SK-N-SH treated with all-trans-retinoic acid at 6 μM for 48 hours (cell line): ENCODE measurements around the gene CDH8.

Source experiments
- ATAC-seq: fragments of 200-7000 bp; cut with Tn5 transposase; 3 replicates; pipeline ENCODE4 v1.9.1; 2020; ENCODE audit warnings: mild to moderate bottlenecking, moderate library complexity
- ARNTL ChIP-seq: fragments of 450-650 bp; formaldehyde crosslinking; IDR thresholded peaks from 2 replicates; pipeline ENCODE4 v1.5.0; 2020; ENCODE audit warnings: low read depth, mild to moderate bottlenecking, moderate library complexity, borderline replicate concordance
- BACH2 ChIP-seq: fragments of 250-450 bp; sonication (Bioruptor Pico); IDR thresholded peaks from 2 replicates; pipeline ENCODE4 v1.9.0; 2021; ENCODE audit warnings: mild to moderate bottlenecking, borderline replicate concordance
- CSDC2 ChIP-seq: fragments of 250-450 bp; sonication (Bioruptor Pico); IDR thresholded peaks from 2 replicates; pipeline ENCODE4 v1.5.0; 2020; ENCODE audit warnings: mild to moderate bottlenecking, moderate library complexity
- ESRRG ChIP-seq: fragments of 250-450 bp; sonication (Bioruptor Pico); IDR thresholded peaks from 2 replicates; pipeline ENCODE4 v1.6.1; 2021; ENCODE audit warnings: mild to moderate bottlenecking
- ISL1 ChIP-seq: fragments of 250-450 bp; sonication (Bioruptor Pico); IDR thresholded peaks from 2 replicates; pipeline ENCODE4 v2.1.2; 2022; ENCODE audit warnings: mild to moderate bottlenecking, moderate library complexity
- OSR1 ChIP-seq: fragments of 250-450 bp; sonication (Bioruptor Pico); IDR thresholded peaks from 2 replicates; pipeline ENCODE4 v1.8.0; 2022; ENCODE audit warnings: moderate library complexity, mild to moderate bottlenecking, inconsistent platforms
- PPARA ChIP-seq: fragments of 250-450 bp; sonication (Bioruptor Pico); IDR thresholded peaks from 2 replicates; pipeline ENCODE4 v1.5.0; 2020; ENCODE audit warnings: mild to moderate bottlenecking, borderline replicate concordance
- RARB ChIP-seq: fragments of 250-450 bp; sonication (Bioruptor Pico); IDR thresholded peaks from 2 replicates; pipeline ENCODE4 v1.8.0; 2021; ENCODE audit warnings: mild to moderate bottlenecking, moderate library complexity
- SNAI2 ChIP-seq: fragments of 250-450 bp; sonication (Bioruptor Pico); IDR thresholded peaks from 2 replicates; pipeline ENCODE4 v1.5.0; 2020; ENCODE audit warnings: mild to moderate bottlenecking, moderate library complexity
- TCF4 ChIP-seq: fragments of 250-450 bp; sonication (Bioruptor Pico); IDR thresholded peaks from 2 replicates; pipeline ENCODE4 v1.8.0; 2021; ENCODE audit warnings: mild to moderate bottlenecking, moderate library complexity, borderline replicate concordance
- TOX ChIP-seq: fragments of 250-450 bp; sonication (Bioruptor Pico); IDR thresholded peaks from 2 replicates; pipeline ENCODE4 v1.8.0; 2021; ENCODE audit warnings: mild to moderate bottlenecking, moderate library complexity, borderline replicate concordance
- ZC3H10 ChIP-seq: fragments of 250-450 bp; sonication (Bioruptor Pico); IDR thresholded peaks from 2 replicates; pipeline ENCODE4 v1.5.1; 2021; ENCODE audit warnings: mild to moderate bottlenecking, moderate library complexity
- ZFP3 ChIP-seq: fragments of 250-450 bp; sonication (Bioruptor Pico); IDR thresholded peaks from 2 replicates; pipeline ENCODE4 v1.5.0; 2020; ENCODE audit warnings: mild to moderate bottlenecking, moderate library complexity
- ZFP30 ChIP-seq: fragments of 450-650 bp; formaldehyde crosslinking; IDR thresholded peaks from 2 replicates; pipeline ENCODE4 v1.5.0; 2022; ENCODE audit warnings: mild to moderate bottlenecking, moderate library complexity
- ZNF70 ChIP-seq: fragments of 450-650 bp; formaldehyde crosslinking; IDR thresholded peaks from 2 replicates; pipeline ENCODE4 v1.5.0; 2020; ENCODE audit warnings: mild to moderate bottlenecking, moderate library complexity
- ZNF8 ChIP-seq: fragments of 450-650 bp; formaldehyde crosslinking; IDR thresholded peaks from 2 replicates; pipeline ENCODE4 v1.5.0; 2020; ENCODE audit warnings: mild to moderate bottlenecking, moderate library complexity
- TF ChIP-seq, protein P1 (sequence below): fragments of 250-450 bp; sonication (Bioruptor Pico); IDR thresholded peaks from 2 replicates; pipeline ENCODE4 v1.5.1; 2021; ENCODE audit warnings: mild to moderate bottlenecking, moderate library complexity
- TF ChIP-seq, protein P2 (sequence below): fragments of 250-450 bp; sonication (Bioruptor Pico); IDR thresholded peaks from 2 replicates; pipeline ENCODE4 v1.8.0; 2020; ENCODE audit warnings: mild to moderate bottlenecking, moderate library complexity, borderline replicate concordance
- TF ChIP-seq, protein P3 (sequence below): fragments of 250-450 bp; sonication (Bioruptor Pico); IDR thresholded peaks from 2 replicates; pipeline ENCODE4 v1.5.1; 2020; ENCODE audit warnings: low read depth, mild to moderate bottlenecking, moderate library complexity
- TF ChIP-seq, protein P4 (sequence below): fragments of 250-450 bp; sonication (Bioruptor Pico); IDR thresholded peaks from 2 replicates; pipeline ENCODE4 v1.8.0; 2021; ENCODE audit warnings: low read depth, mild to moderate bottlenecking, moderate library complexity, borderline replicate concordance

The CDH8 gene

DNA sequence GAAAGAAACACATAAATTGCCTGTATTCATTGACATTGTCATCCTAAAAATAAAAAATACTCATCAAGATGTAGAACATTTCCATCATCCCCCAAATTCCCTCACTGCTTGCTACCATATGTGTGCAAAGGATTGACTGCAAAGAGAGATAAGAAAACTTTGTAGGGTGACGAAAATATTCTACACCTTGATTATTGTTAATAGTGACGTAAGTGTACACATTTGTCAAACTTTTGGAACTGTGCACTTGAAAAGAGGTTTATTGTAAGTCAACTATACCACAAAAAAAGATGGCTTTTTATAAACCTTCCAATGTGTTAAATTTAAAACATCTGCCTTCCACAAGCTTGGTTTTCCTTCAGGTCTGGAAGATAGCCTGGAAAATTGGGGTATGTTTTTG is 359.5 kb downstream of the CDH8 start:
- TF ChIP-seq CSDC2 (CRISPR knock-in tag) (no peak), RARB (no peak), ZNF8 (CRISPR knock-in tag) (no peak)
- TF ChIP-seq, all 23 proteins: peak for 0
- ATAC-seq, result no peak

DNA sequence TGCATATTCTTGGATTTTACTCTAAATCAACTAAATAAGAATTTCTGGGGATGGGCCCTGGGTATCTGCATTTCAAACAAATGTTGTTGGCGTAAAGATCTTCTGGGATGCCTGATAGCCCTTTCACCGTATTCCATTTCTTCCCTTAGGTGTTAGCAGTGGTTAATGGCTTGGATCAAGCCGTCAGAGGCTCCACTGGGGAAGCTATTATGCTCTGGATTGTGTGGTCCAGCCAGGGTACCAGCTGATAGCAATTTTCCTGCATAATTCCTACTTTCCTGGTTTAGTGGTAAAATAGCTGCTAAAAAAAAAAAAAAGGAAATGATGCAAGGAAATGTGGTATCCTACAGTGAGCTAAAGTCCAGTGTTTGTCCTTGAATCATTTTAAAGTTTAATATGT is 365.1 kb downstream of the CDH8 start:
- TF ChIP-seq, protein P1, sequence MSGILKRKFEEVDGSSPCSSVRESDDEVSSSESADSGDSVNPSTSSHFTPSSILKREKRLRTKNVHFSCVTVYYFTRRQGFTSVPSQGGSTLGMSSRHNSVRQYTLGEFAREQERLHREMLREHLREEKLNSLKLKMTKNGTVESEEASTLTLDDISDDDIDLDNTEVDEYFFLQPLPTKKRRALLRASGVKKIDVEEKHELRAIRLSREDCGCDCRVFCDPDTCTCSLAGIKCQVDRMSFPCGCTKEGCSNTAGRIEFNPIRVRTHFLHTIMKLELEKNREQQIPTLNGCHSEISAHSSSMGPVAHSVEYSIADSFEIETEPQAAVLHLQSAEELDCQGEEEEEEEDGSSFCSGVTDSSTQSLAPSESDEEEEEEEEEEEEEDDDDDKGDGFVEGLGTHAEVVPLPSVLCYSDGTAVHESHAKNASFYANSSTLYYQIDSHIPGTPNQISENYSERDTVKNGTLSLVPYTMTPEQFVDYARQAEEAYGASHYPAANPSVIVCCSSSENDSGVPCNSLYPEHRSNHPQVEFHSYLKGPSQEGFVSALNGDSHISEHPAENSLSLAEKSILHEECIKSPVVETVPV (CRISPR knock-in tag), result no peak
- TF ChIP-seq BACH2 (CRISPR knock-in tag), result no peak
- no peak for TF ChIP-seq SNAI2 (CRISPR knock-in tag)
- TF ChIP-seq CSDC2 (CRISPR knock-in tag), result no peak
- no peak for TF ChIP-seq ESRRG (CRISPR knock-in tag)
- TF ChIP-seq, protein P2, sequence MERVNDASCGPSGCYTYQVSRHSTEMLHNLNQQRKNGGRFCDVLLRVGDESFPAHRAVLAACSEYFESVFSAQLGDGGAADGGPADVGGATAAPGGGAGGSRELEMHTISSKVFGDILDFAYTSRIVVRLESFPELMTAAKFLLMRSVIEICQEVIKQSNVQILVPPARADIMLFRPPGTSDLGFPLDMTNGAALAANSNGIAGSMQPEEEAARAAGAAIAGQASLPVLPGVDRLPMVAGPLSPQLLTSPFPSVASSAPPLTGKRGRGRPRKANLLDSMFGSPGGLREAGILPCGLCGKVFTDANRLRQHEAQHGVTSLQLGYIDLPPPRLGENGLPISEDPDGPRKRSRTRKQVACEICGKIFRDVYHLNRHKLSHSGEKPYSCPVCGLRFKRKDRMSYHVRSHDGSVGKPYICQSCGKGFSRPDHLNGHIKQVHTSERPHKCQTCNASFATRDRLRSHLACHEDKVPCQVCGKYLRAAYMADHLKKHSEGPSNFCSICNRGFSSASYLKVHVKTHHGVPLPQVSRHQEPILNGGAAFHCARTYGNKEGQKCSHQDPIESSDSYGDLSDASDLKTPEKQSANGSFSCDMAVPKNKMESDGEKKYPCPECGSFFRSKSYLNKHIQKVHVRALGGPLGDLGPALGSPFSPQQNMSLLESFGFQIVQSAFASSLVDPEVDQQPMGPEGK (CRISPR knock-in tag), result no peak
- no peak for TF ChIP-seq OSR1
- TF ChIP-seq PPARA (CRISPR knock-in tag), result no peak
- ATAC-seq, result no peak

DNA sequence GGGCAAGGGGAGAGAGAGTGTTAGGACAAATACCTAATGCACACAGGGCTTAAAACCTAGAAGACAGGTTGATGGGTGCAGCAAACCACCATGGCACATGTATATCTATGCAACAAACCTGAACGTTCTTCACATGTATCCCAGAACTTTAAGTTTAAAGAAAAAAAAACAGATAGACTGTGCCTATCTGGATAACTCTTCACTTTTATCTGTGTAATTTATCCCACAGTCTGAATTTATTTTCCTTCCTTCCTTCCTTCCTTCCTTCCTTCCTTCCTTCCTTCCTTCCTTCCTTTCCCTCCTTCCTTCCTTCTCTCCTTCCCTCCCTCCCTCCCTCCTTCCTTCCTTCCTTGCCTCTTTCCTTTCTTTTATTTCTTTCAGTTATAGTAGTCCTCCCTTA is 370.7 kb downstream of the CDH8 start:
- TF ChIP-seq, protein P1 (CRISPR knock-in tag), result no peak
- no peak for TF ChIP-seq TCF4 (CRISPR knock-in tag)
- no peak for TF ChIP-seq ISL1 (CRISPR knock-in tag)
- TF ChIP-seq, protein P3, sequence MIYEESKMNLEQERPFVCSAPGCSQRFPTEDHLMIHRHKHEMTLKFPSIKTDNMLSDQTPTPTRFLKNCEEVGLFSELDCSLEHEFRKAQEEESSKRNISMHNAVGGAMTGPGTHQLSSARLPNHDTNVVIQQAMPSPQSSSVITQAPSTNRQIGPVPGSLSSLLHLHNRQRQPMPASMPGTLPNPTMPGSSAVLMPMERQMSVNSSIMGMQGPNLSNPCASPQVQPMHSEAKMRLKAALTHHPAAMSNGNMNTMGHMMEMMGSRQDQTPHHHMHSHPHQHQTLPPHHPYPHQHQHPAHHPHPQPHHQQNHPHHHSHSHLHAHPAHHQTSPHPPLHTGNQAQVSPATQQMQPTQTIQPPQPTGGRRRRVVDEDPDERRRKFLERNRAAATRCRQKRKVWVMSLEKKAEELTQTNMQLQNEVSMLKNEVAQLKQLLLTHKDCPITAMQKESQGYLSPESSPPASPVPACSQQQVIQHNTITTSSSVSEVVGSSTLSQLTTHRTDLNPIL, result no peak
- no peak for TF ChIP-seq ZNF8 (CRISPR knock-in tag)
- no peak for TF ChIP-seq CSDC2 (CRISPR knock-in tag)
- no peak for TF ChIP-seq RARB
- no peak for TF ChIP-seq TOX
- no peak for TF ChIP-seq ZC3H10 (CRISPR knock-in tag)
- no peak for TF ChIP-seq PPARA (CRISPR knock-in tag)
- no peak for TF ChIP-seq ZFP30 (CRISPR knock-in tag)
- no peak for TF ChIP-seq ZFP3 (CRISPR knock-in tag)
- no peak for TF ChIP-seq ESRRG (CRISPR knock-in tag)
- TF ChIP-seq BACH2 (CRISPR knock-in tag), result no peak
- ATAC-seq, result no peak

DNA sequence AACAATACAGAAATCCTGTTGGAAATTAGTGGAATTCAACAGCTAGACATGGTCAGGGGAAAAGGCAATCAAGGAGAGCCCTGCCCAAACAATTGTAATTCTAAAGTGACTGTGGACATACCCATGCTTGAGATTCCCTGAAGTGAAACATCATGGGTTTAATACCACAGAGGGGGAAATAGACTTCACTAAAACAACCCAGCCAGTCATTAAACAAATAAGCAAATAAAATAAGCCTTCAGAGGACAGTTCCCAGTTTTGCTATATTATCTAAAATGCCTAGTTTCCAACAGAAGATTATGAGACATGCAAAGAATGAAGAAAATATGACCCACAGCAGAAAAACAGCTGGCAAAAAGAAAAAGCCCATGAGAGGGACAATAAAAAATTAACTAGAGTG is 376.3 kb downstream of the CDH8 start:
- no peak for ATAC-seq

DNA sequence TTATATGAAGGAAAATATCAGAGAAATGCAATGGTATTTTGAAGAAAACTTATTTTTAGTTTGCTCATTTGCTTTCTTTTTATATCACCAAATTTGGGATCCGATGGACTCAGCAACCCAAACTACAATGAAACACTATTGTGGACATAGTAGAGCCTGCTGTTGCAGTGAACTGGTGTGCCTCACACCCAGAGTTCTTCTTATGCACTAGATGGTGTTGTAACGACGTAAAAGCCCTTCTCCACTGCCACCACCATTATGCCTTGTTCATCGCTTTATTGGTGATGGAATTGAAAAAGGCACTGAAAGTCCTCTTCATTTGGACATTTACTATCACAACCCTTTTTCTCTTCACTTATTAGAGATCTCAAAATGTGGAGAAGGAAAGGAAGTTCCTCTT is 381.3 kb downstream of the CDH8 start:
- no peak for ATAC-seq
- TF ChIP-seq ZNF70 (no peak), RARB (no peak), ARNTL (CRISPR knock-in tag) (no peak), ZC3H10 (CRISPR knock-in tag) (no peak)
- TF ChIP-seq, protein P4, sequence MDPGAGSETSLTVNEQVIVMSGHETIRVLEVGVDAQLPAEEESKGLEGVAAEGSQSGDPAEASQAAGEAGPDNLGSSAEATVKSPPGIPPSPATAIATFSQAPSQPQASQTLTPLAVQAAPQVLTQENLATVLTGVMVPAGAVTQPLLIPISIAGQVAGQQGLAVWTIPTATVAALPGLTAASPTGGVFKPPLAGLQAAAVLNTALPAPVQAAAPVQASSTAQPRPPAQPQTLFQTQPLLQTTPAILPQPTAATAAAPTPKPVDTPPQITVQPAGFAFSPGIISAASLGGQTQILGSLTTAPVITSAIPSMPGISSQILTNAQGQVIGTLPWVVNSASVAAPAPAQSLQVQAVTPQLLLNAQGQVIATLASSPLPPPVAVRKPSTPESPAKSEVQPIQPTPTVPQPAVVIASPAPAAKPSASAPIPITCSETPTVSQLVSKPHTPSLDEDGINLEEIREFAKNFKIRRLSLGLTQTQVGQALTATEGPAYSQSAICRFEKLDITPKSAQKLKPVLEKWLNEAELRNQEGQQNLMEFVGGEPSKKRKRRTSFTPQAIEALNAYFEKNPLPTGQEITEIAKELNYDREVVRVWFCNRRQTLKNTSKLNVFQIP (CRISPR knock-in tag), result no peak
- TF ChIP-seq, all 23 proteins: peak for 0

More for the DNA sequence above, 376.3 kb downstream of the CDH8 start:
- TF ChIP-seq ESRRG (CRISPR knock-in tag) (no peak), ZNF8 (CRISPR knock-in tag) (no peak), ZFP3 (CRISPR knock-in tag) (no peak), PPARA (CRISPR knock-in tag) (no peak)
